NCI-H82 treated with DMSO at 0.1 percent for 48 hours (cell line): ENCODE data around the gene RAET1G.
"Not testable (repeated sequence)": the region's sequence is repeated elsewhere in the genome, so short reads cannot be mapped to it uniquely, and the experiment has no call there.

ENCODE experiments used
- DNase-seq: peaks from one replicate; lab custom pipeline; 2025; ENCODE audit not compliant: unreplicated experiment; lab: John Stamatoyannopoulos, UW

RAET1G gene

GRCh38 chr6:149915970-149916865, 6.7 kb downstream of the RAET1G start:
- DNase-seq = no peak

- DNase-seq = no peak
Measured at GRCh38 chr6:149913540-149914240, 9.2 kb downstream of the RAET1G start.

GRCh38 chr6:149913085-149913484, 9.8 kb downstream of the RAET1G start:
- no peak for DNase-seq

- not testable (repeated sequence) for DNase-seq
Measured at GRCh38 chr6:149912680-149913079, 10.2 kb downstream of the RAET1G start.

GRCh38 chr6:149910721-149911151, 12.2 kb downstream of the RAET1G start:
- no peak for DNase-seq

- no peak for DNase-seq
Measured at GRCh38 chr6:149909701-149910470, 13.0 kb downstream of the RAET1G start.

GRCh38 chr6:149908480-149908879, 14.4 kb downstream of the RAET1G start:
- DNase-seq = not testable (repeated sequence)

- DNase-seq = no peak
Measured at GRCh38 chr6:149907317-149907716, 15.6 kb downstream of the RAET1G start.

- DNase-seq = no peak
Measured at GRCh38 chr6:149906405-149906804, 16.5 kb downstream of the RAET1G start.

GRCh38 chr6:149905911-149906371, 17.0 kb downstream of the RAET1G start:
- DNase-seq = no peak

GRCh38 chr6:149905371-149905910, 17.5 kb downstream of the RAET1G start:
- no peak for DNase-seq

- no peak for DNase-seq
Measured at GRCh38 chr6:149904661-149905370, 18.1 kb downstream of the RAET1G start.

GRCh38 chr6:149903938-149904611, 18.8 kb downstream of the RAET1G start:
- DNase-seq = no peak

- DNase-seq = no peak
Measured at GRCh38 chr6:149901444-149902140, 21.3 kb downstream of the RAET1G start.

- DNase-seq = no peak
Measured at GRCh38 chr6:149900620-149901443, 22.1 kb downstream of the RAET1G start.

- DNase-seq = no peak
Measured at GRCh38 chr6:149899926-149900619, 22.8 kb downstream of the RAET1G start.

GRCh38 chr6:149899486-149899885, 23.4 kb downstream of the RAET1G start:
- DNase-seq = no peak

GRCh38 chr6:149898966-149899365, 24.0 kb downstream of the RAET1G start:
- DNase-seq = no peak
